Measurements from ENCODE around the gene TAF4.

GRCh38 chr20:62021793-62022385 lies 43.8 kb downstream of the TAF4 start:
- TF ChIP-seq CTCF (IDR thresholded peaks at IDR 0.05) (no peak), POLR2A (IDR thresholded peaks at IDR 0.05) (no peak)

Data from thyroid gland (tissue), 4 donors.